HG03354 (cell line): ENCODE data around the gene HDX.
"Not testable (repeated sequence)": the region's sequence is repeated elsewhere in the genome, so short reads cannot be mapped to it uniquely, and the experiment has no call there.

Experiments used
- ATAC-seq: cut with Tn5 transposase; IDR thresholded peaks from one replicate; pipeline ENCODE4 v1.9.1; 2021; ENCODE audit warnings: mild to moderate bottlenecking; ENCODE audit not compliant: unreplicated experiment, poor library complexity, severe bottlenecking

HDX gene

DNA sequence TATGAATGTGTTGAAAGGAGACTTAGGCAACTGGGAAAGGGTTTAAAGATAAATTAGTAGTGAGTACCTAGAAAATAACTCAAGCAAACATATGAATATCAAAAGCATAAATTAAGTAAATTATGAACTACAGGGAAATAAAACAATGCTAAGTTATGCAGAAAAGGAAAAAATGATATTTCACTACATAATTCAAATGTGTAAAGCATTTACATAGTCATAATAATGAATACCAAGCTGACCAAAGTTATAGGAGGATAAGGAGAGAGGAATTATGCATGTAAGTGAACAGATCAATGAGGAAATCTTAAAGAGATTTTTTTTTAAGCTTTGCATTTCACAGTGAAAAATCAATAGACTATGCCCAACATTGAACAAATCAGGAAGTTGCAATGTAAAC lies 145.0 kb downstream of the HDX start:
- no peak for ATAC-seq

GRCh38 chrX:84340968-84341367 lies 161.3 kb downstream of the HDX start:
- no peak for ATAC-seq

GRCh38 chrX:84339507-84340364 lies 162.5 kb downstream of the HDX start:
- ATAC-seq: peak; percentile 91

- ATAC-seq: no peak
These were observed 165.6 kb downstream of the HDX start for GRCh38 chrX:84336646-84337045.

GRCh38 chrX:84335121-84335520 lies 167.1 kb downstream of the HDX start:
- no peak for ATAC-seq

DNA sequence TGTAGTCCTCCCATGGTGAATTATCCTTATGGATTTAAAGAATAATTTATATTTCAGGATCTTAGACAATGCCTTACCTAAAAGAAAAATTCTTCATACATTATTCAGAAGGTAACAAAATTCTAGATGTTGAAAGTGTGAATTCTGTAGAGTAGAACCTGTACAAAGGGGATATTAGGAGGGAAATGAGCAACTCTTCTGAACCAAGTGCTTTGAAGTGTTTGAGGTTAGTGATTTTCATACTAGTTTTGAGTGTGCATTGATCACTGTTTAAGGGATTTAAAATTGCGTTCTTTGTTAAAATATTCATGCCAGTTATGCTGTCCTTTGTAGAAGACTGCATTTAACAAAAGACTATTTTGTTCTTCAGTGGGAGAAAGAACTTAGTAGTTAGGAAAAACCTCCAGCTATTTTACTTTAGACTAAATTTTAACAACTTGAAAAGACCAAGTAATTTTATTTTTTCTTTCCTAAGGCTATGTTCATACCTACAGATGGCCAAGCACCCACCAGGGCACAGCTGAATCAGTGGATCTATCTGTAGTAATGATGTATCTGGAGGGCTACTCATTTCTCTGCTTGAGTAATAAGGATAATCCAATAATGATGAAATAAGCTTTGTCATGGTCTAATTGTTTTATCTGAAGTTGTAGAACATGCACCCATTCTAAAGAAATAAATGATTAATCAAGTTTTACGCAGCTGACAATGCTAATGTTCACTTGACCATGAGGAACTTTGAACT lies 180.0 kb downstream of the HDX start:
- ATAC-seq: peak; percentile 70

DNA sequence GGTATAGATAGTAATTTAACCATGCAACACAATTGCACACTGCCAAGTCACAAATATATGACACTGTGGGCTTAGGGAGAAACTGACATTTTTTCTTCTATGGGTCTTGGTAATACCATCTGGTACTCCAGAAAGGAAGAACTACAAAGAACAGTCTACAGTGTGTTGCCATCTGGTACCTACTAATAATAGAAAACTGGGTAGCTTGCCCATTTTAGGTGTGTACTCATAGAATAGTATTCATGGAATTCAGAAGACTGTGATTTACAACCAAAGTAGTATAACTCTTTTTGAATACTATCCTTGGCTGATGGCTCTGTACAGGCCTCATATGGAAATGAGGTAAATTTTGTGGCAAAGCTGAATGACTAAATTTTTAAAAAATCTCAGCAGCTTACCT lies 181.6 kb downstream of the HDX start:
- ATAC-seq: no peak

- ATAC-seq: no peak
These were observed 182.2 kb downstream of the HDX start for GRCh38 chrX:84320023-84320422.

GRCh38 chrX:84318661-84319060 lies 183.6 kb downstream of the HDX start:
- no peak for ATAC-seq

- not testable (repeated sequence) for ATAC-seq
These were observed 186.3 kb downstream of the HDX start for GRCh38 chrX:84315946-84316345.
